Measurements from ENCODE around the gene STC2. TPM values are rescaled to one million over a fixed set of nuclear protein-coding genes. Genes with fewer than 3 reads are reported as not detected.

Gene STC2
- total and polyA plus RNA-seq, 10 of the 15 experiments (the other 5 are each of a cell fraction or from before 2014, with no cell fraction given), result 0.05 to 4.8 (median 2.0) TPM

- TF ChIP-seq JUND (IDR thresholded peaks at IDR 0.05; ENCODE audit: low read depth, low read length) (no peak), CHD4 (IDR thresholded peaks at IDR 0.05) (no peak), EGR1 (IDR thresholded peaks at IDR 0.05; ENCODE audit: borderline replicate concordance in 1 of 2, low read depth in 2 of 2, low read length in 2 of 2) (no peak)
- TF ChIP-seq, protein P1, sequence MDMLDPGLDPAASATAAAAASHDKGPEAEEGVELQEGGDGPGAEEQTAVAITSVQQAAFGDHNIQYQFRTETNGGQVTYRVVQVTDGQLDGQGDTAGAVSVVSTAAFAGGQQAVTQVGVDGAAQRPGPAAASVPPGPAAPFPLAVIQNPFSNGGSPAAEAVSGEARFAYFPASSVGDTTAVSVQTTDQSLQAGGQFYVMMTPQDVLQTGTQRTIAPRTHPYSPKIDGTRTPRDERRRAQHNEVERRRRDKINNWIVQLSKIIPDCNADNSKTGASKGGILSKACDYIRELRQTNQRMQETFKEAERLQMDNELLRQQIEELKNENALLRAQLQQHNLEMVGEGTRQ (IDR thresholded peaks at IDR 0.05; ENCODE audit: borderline replicate concordance, low read depth, low read length), result no peak
- Histone ChIP-seq H3K4me2 (ENCODE audit: control insufficient read depth, insufficient read depth) (no peak overlapping the region), H3K79me2 (ENCODE audit: control insufficient read depth, insufficient read depth, low read length) (no peaks in the 10 kb centered on the region), H3K4me1 (ENCODE audit: control insufficient read depth, insufficient read depth, low read length) (no peaks in the 10 kb centered on the region), H3K27ac (ENCODE audit: control insufficient read depth, insufficient read depth) (no peak overlapping the region), H4K20me1 (ENCODE audit: control insufficient read depth, insufficient read depth) (no peaks in the 10 kb centered on the region), H3K27me3 (replicated peaks in 1 of 2; ENCODE audit: control insufficient read depth in 2 of 2, insufficient read depth in 2 of 2, low read length in 1 of 2) (no peaks in the 10 kb centered on the region; a peak in 1 of 4 replicates), H3K36me3 (ENCODE audit: control insufficient read depth in 2 of 2, insufficient read depth in 2 of 2, low read length in 1 of 2) (no peaks in the 10 kb centered on the region), H2AFZ (ENCODE audit: control insufficient read depth, low read depth, low read length) (no peak overlapping the region), H3K9me3 (replicated peaks; ENCODE audit: control insufficient read depth, insufficient read depth, low read length) (no peaks in the 10 kb centered on the region), H3K4me3 (no peak overlapping the region), H3K9ac (ENCODE audit: control insufficient read depth, insufficient read depth, low read length) (no peak overlapping the region)
- intact Hi-C loops (cut with micrococcal nuclease; ENCODE audit: unreplicated experiment), result loop anchor here (10.0 kb wide), 1 partner anchor 675 kb away; no protein-coding TSS in a partner anchor
- no TSS peak for BruUV-seq (replicated peaks)
- WGBS (ENCODE audit: insufficient coverage, insufficient replicate concordance, low lambda C conversion rate, missing lambda C conversion rate), result 63% methylated on average over 7 of the region's 7 CpGs
- in situ Hi-C loops (cut with MboI), result no loop called here
- FAIRE-seq (no peak), ATAC-seq (no peak), DNase-seq (ENCODE audit: low read depth, low spot score) (no peak)
- POLR2A ChIA-PET, result no interaction called here
- RAD21 ChIA-PET (ENCODE audit: unreplicated experiment), result no interaction called here
- SMC1A ChIA-PET (ENCODE audit: uncharacterized antibody, unreplicated experiment), result interaction anchor here (1.2 kb wide), 1 partner anchor 11 kb away, joined by 4 read pairs; no protein-coding TSS in a partner anchor
- CTCF ChIA-PET, result interaction anchor here (1.4 to 1.6 kb wide), 2 partner anchors 273 to 323 kb away, joined by 3 to 4 read pairs; no protein-coding TSS in a partner anchor
Measured at GRCh38 chr5:173299820-173300219, 28.4 kb downstream of the STC2 start.

DNA sequence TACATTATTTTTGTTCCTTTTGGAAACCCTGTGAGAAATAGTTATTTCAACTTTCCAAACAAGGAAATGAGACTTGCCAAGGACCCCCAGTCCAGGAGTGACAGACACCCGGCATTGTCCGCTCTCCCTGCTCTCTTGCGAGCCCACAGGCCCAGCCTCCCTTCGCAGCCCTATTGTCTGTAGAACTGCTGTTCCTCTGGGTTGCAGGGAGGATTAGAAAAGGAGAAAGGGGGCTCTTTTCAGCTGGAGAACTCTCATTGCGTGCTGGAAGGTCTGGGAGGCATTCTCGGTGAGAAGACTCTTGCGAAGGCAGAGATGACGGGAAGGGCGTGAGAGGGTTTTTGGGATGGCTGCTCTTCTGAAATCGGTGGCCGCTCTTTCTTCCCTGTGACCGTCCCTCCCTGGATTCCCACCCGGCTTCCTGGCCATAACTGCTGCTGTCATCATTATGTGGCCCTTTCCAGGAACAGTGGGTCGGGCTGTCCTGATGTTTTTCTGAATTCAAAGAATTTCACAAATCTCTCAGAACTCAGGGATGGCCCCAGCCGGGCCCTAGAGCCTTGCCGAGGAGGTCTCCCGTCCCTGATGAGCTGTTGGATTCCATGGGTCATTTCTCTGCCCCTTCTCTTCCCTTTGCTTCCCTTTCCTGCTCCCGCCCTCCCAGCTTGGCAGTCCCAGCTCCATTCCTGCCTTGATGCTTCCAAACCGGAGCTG lies 29.8 kb downstream of the STC2 start:
- CTCF ChIA-PET, result interaction anchor here (0.6 to 1.6 kb wide), 3 partner anchors 13 to 539 kb away, joined by 3 to 4 read pairs (median 3); no protein-coding TSS in a partner anchor
- TF ChIP-seq NBN (IDR thresholded peaks at IDR 0.05) (no peak), ATF3 (IDR thresholded peaks at IDR 0.05; ENCODE audit: borderline replicate concordance, extremely low read depth, low read depth, low read length) (no peak), BHLHE40 (IDR thresholded peaks at IDR 0.05; ENCODE audit: borderline replicate concordance in 1 of 2, low read depth in 2 of 2, low read length in 1 of 2) (no peak), MLLT1 (IDR thresholded peaks at IDR 0.05) (no peak), RB1 (IDR thresholded peaks at IDR 0.05; ENCODE audit: borderline replicate concordance) (no peak), PAX5 (IDR thresholded peaks at IDR 0.05; ENCODE audit: borderline replicate concordance, low read depth, low read length) (no peak), TCF12 (IDR thresholded peaks at IDR 0.05; ENCODE audit: low read depth, low read length) (no peak), YY1 (IDR thresholded peaks at IDR 0.05; ENCODE audit: low read depth, low read length) (no peak)

More for the DNA sequence above, 29.8 kb downstream of the STC2 start:
- Histone ChIP-seq H3K27ac (ENCODE audit: control insufficient read depth, insufficient read depth) (no peak overlapping the region), H3K4me1 (ENCODE audit: control insufficient read depth, insufficient read depth, low read length) (peaks cover 13% of the 10 kb centered on the region), H3K9ac (ENCODE audit: control insufficient read depth, insufficient read depth, low read length) (no peak overlapping the region), H3K79me2 (ENCODE audit: control insufficient read depth, insufficient read depth, low read length) (no peaks in the 10 kb centered on the region), H3K9me3 (replicated peaks; ENCODE audit: control insufficient read depth, insufficient read depth, low read length) (no peaks in the 10 kb centered on the region), H3K4me2 (ENCODE audit: control insufficient read depth, insufficient read depth) (no peak overlapping the region), H3K36me3 (ENCODE audit: control insufficient read depth in 2 of 2, insufficient read depth in 2 of 2, low read length in 1 of 2) (no peaks in the 10 kb centered on the region), H3K4me3 (no peak overlapping the region), H4K20me1 (ENCODE audit: control insufficient read depth, insufficient read depth) (no peaks in the 10 kb centered on the region), H2AFZ (ENCODE audit: control insufficient read depth, low read depth, low read length) (no peak overlapping the region), H3K27me3 (replicated peaks in 1 of 2; ENCODE audit: control insufficient read depth in 2 of 2, insufficient read depth in 2 of 2, low read length in 1 of 2) (peaks cover 0 to 2% of the 10 kb centered on the region in 2 experiments; a peak in 2 of 4 replicates)
- WGBS (ENCODE audit: insufficient coverage, insufficient replicate concordance, low lambda C conversion rate, missing lambda C conversion rate), result 39% methylated on average over 17 of the region's 19 CpGs
- in situ Hi-C loops (cut with MboI) (no loop called here), intact Hi-C loops (cut with micrococcal nuclease; ENCODE audit: unreplicated experiment) (loop anchor here (10.0 kb wide), 1 partner anchor 676 kb away; no protein-coding TSS in a partner anchor)
- SMC1A ChIA-PET (ENCODE audit: uncharacterized antibody, unreplicated experiment), result no interaction called here
- RAD21 ChIA-PET (ENCODE audit: unreplicated experiment), result no interaction called here
- FAIRE-seq (no peak), DNase-seq (ENCODE audit: low read depth, low spot score) (no peak), ATAC-seq (no peak)
- POLR2A ChIA-PET, result no interaction called here
- no TSS peak for BruUV-seq (replicated peaks)

Data from GM12878 (cell line).